Activated T-cell treated with anti-CD3 and anti-CD28 coated beads, Interleukin-2, amount 50 U/mL, for 24 hours (primary cell): ENCODE measurements around the gene PMCH.
"Not testable (repeated sequence)": the region's sequence is repeated elsewhere in the genome, so short reads cannot be mapped to it uniquely, and the experiment has no call there.

Experiments
- DNase-seq: peaks from one replicate; pipeline ENCODE4 v3.0.0-alpha.2; 2020
- H3K27ac Mint-ChIP-seq: 2 replicates; pipeline ENCODE4 v1.8.0; 2020; ENCODE audit warnings: mild to moderate bottlenecking, mixed read lengths
- H3K27me3 Mint-ChIP-seq: 2 replicates; pipeline ENCODE4 v1.8.0; 2020; ENCODE audit warnings: mixed read lengths
- H3K36me3 Mint-ChIP-seq: 2 replicates; pipeline ENCODE4 v1.8.0; 2020; ENCODE audit warnings: low read depth, mixed read lengths
- H3K4me1 Mint-ChIP-seq: 2 replicates; pipeline ENCODE4 v1.8.0; 2020; ENCODE audit warnings: low read depth, mixed read lengths
- H3K4me3 Mint-ChIP-seq: 2 replicates; pipeline ENCODE4 v1.8.0; 2020; ENCODE audit warnings: mild to moderate bottlenecking, moderate library complexity, mixed read lengths
- H3K9me3 Mint-ChIP-seq: 2 replicates; pipeline ENCODE4 v1.8.0; 2020; ENCODE audit warnings: mixed read lengths

Gene PMCH

DNA sequence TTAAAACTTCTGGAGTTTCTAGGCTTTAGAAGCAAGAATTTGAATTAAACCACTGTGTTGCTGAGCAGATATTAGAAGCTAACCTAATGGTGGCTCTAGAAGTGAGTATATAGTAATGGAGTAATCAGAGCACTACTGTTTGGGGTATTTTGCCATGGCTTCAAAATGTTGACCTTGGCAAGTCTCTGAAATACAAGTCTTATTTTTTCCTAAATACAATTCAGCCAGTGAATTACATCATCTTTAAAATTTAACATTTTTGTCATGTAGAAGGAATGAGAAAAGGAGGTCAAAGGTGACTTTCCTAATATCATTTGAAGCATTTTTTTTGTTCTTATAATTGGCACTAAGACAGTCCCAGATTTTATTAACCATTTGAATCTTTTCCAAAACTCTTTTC lies 25.2 kb downstream of the PMCH start:
- no peaks in the 10 kb centered on the region for H3K9me3 Mint-ChIP-seq
- H3K4me1 Mint-ChIP-seq = peaks cover 16% of the 10 kb centered on the region
- H3K36me3 Mint-ChIP-seq = no peaks in the 10 kb centered on the region
- no peak overlapping the region for H3K27ac Mint-ChIP-seq
- H3K27me3 Mint-ChIP-seq = no peaks in the 10 kb centered on the region
- DNase-seq = no peak
- no peak overlapping the region for H3K4me3 Mint-ChIP-seq

DNA sequence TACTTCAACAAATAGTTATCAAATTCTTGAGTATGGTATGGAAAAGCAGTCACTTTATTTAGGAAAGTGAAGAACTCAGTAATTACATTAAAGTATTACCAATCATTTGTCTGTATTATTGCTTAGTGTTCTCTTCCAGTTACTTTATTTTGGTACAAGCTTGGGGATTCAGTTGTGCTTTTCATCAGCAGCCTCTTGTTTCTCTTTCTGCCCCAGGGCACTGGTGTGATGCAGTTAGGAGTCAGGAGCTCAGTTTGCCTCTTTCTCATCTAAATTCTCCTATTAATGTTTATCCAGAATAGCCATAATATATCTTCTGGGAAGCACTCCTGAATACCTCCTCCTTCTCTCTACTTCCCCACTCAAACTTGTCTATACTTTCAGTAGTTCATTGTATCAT lies 25.7 kb downstream of the PMCH start:
- peaks cover 18% of the 10 kb centered on the region for H3K4me1 Mint-ChIP-seq
- no peak overlapping the region for H3K4me3 Mint-ChIP-seq
- H3K9me3 Mint-ChIP-seq = no peaks in the 10 kb centered on the region
- no peak overlapping the region for H3K27ac Mint-ChIP-seq
- no peaks in the 10 kb centered on the region for H3K27me3 Mint-ChIP-seq
- peaks cover 2% of the 10 kb centered on the region for H3K36me3 Mint-ChIP-seq
- DNase-seq = no peak

DNA sequence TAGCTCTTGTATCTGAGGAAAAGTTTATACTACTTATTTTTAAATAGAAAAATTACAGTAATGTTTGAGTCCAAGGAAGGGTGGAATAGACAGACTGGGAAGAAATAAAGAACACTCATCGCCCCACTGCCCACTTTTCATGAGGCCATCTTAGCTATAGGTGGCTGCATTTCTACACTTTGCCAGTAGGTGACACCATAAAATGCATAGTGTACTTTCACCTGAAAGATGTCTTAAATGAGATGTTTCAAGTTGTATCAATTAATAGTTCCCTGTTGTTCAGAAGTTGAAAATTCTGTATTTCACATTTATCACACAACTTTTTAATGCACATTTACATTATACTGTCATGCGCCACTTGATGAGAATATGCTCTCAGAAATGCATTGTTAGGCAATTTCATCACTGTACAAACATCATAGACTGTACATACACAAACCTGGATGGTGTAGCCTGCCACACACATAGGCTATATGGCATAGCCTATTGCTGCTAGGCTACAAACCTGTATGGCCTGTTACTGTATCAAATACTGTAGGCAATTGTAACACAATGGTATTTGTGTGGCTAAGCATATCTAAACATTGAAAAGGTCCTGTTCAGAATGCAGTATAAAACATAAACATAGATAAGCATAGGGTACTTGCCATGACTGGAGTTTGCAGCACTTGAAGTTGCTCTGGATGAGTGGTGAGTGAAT lies 27.6 kb downstream of the PMCH start:
- peaks cover 3% of the 10 kb centered on the region for H3K36me3 Mint-ChIP-seq
- no peak overlapping the region for H3K27ac Mint-ChIP-seq
- H3K27me3 Mint-ChIP-seq = no peaks in the 10 kb centered on the region
- H3K4me1 Mint-ChIP-seq = peaks cover 18% of the 10 kb centered on the region
- no peaks in the 10 kb centered on the region for H3K9me3 Mint-ChIP-seq
- no peak overlapping the region for H3K4me3 Mint-ChIP-seq
- no peak for DNase-seq

DNA sequence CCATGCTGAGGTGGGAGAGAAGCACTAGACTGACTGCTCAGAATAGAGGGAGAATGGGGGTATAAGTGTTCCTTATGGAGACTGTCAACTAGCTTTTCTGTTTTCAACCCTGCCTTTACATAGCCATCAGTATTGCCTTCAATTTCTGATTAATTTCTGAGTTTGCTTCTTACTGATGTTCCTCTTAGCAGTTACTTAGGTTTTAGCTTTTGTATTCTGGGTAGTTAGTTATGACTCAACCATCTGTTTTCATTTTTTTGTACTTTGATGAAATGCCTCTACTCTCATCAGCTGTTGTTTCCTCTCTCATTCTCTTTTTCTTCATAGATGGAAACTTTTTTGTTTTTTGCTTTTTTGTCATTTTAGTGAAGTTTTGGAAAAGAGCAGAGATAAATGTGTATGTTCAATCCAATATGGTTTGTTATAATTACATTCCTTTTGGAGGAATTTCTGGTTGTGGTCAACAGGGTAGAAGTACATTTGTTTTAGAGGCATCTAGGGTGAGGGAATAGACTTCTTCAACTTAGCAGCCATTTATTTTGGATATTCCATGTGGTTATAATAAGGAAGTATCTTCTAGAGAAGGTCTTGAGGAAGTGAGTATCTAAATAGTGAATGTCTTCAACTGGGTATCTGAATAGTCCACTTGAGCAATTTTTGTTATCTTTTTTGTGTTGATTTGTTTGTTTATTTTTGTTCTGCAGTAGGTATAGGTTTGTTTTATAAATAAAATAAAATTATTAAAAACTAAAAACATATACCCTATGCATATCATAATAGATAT lies 29.6 kb downstream of the PMCH start:
- H3K27ac Mint-ChIP-seq = peak overlapping the region; percentile 12

DNA sequence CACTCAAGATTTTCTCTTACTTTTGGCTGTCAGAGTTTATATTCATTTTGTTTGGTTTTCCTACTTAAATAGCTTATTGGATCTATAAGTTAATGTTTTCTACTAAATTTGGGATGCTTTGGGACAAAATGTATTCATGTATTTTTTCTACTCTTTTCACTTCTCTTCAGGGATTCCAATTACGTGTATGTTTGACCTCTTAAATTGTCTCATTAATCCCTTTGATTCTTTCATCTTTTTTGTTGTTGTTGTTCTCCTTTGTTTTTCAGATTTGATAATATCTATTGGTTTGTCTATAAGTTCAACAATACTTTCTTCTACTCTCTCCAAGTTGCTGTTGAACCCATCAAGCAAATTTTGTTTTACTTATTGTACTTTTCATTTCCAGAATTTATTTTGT lies 34.2 kb downstream of the PMCH start:
- no peaks in the 10 kb centered on the region for H3K9me3 Mint-ChIP-seq
- H3K27me3 Mint-ChIP-seq = no peaks in the 10 kb centered on the region
- no peak for DNase-seq
- no peak overlapping the region for H3K4me3 Mint-ChIP-seq
- peaks cover 11% of the 10 kb centered on the region for H3K4me1 Mint-ChIP-seq
- no peak overlapping the region for H3K27ac Mint-ChIP-seq
- H3K36me3 Mint-ChIP-seq = peaks cover 3% of the 10 kb centered on the region

More for the DNA sequence above, 29.6 kb downstream of the PMCH start:
- H3K36me3 Mint-ChIP-seq = peaks cover 3% of the 10 kb centered on the region
- no peaks in the 10 kb centered on the region for H3K27me3 Mint-ChIP-seq
- DNase-seq = no peak
- peaks cover 18% of the 10 kb centered on the region for H3K4me1 Mint-ChIP-seq
- no peak overlapping the region for H3K4me3 Mint-ChIP-seq
- H3K9me3 Mint-ChIP-seq = no peaks in the 10 kb centered on the region

DNA sequence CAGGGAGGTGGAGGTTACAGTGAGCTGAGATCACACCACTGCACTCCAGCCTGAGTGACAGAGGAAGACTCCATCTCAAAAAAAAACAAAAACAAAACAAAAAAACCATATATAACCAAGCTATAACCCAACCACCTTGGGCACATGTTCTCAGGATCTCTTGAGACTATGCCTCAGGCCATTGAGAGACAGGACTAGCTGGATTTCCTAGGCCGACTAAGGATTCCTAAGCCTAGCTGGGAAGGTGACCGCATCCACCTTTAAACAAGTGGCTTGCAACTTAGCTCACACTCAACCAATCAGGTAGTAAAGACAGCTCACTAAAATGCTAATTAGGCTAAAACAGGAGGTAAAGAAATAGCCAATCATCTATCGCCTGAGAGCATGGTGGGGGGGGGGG lies 42.4 kb downstream of the PMCH start:
- H3K4me3 Mint-ChIP-seq, DNase-seq, H3K27ac Mint-ChIP-seq, H3K27me3 Mint-ChIP-seq, H3K9me3 Mint-ChIP-seq, H3K4me1 Mint-ChIP-seq: not testable (repeated sequence)
- peaks cover 10% of the 10 kb centered on the region for H3K36me3 Mint-ChIP-seq

DNA sequence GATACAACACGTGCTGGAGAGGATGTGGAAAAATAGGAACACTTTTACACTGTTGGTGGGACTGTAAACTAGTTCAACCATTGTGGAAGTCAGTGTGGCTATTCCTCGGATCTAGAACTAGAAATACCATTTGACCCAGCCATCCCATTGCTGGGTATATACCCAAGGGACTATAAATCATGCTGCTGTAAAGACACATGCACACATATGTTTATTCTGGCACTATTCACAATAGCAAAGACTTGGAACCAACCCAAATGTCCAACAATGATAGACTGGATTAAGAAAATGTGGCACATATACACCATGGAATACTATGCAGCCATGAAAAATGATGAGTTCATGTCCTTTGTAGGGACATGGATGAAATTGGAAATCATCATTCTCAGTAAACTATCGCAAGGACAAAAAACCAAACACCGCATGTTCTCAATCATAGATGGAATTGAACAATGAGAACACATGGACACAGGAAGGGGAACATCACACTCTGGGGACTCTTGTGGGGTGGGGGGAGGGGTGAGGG lies 50.5 kb downstream of the PMCH start:
- DNase-seq = not testable (repeated sequence)

More for the DNA sequence above, 50.5 kb downstream of the PMCH start:
- H3K27ac Mint-ChIP-seq, H3K4me3 Mint-ChIP-seq, H3K27me3 Mint-ChIP-seq, H3K9me3 Mint-ChIP-seq, H3K4me1 Mint-ChIP-seq: not testable (repeated sequence)
- peaks cover 17% of the 10 kb centered on the region for H3K36me3 Mint-ChIP-seq
